ENCODE results near the gene TRIM28.

- no peak for TF ChIP-seq CTCF (conservative IDR thresholded peaks at IDR 0.05 in 1 of 2, IDR thresholded peaks at IDR 0.05 in 1 of 2; ENCODE audit: low read depth in 1 of 2, low read length in 2 of 2)
- TF ChIP-seq EZH2 (IDR thresholded peaks at IDR 0.05; ENCODE audit: low read length, missing control alignments) = no peak
Measured at GRCh38 chr19:58566989-58567388, 23.1 kb downstream of the TRIM28 start.
